ENCODE results near the gene LSAMP. TPM values are rescaled to one million over a fixed set of nuclear protein-coding genes. Genes with fewer than 3 reads are reported as not detected.

LSAMP gene
- total RNA-seq, 4 donors from 2014 or later = 1.3 to 8.3 (median 1.8) TPM

- Histone ChIP-seq H3K4me3 (no peak overlapping the region), H3K36me3 (no peaks in the 10 kb centered on the region), H3K27me3 (no peaks in the 10 kb centered on the region), H3K4me1 (no peaks in the 10 kb centered on the region), H3K27ac (no peak overlapping the region), H3K9me3 (no peaks in the 10 kb centered on the region)
- DNase-seq = no peak
- TF ChIP-seq CTCF (IDR thresholded peaks at IDR 0.05) (no peak), POLR2A (IDR thresholded peaks at IDR 0.05) (no peak)
Measured at GRCh38 chr3:116306149-116306548, 139.1 kb downstream of the LSAMP start.

GRCh38 chr3:116302087-116302747 is 143.1 kb downstream of the LSAMP start:
- no peaks in the 10 kb centered on the region for H3K9me3 ChIP-seq
- no peaks in the 10 kb centered on the region for H3K4me1 ChIP-seq
- no peaks in the 10 kb centered on the region for H3K27me3 ChIP-seq
- no peak for DNase-seq
- no peak overlapping the region for H3K27ac ChIP-seq
- TF ChIP-seq CTCF (IDR thresholded peaks at IDR 0.05) (no peak), POLR2A (IDR thresholded peaks at IDR 0.05) (no peak)
- H3K4me3 ChIP-seq = no peak overlapping the region
- no peaks in the 10 kb centered on the region for H3K36me3 ChIP-seq

- Histone ChIP-seq H3K4me1 (no peaks in the 10 kb centered on the region), H3K9me3 (no peaks in the 10 kb centered on the region), H3K4me3 (no peak overlapping the region), H3K27me3 (no peaks in the 10 kb centered on the region), H3K36me3 (no peaks in the 10 kb centered on the region), H3K27ac (no peak overlapping the region)
- DNase-seq = no peak
- TF ChIP-seq CTCF (IDR thresholded peaks at IDR 0.05) = no peak
- no peak for TF ChIP-seq POLR2A (IDR thresholded peaks at IDR 0.05)
Measured at GRCh38 chr3:116301422-116301821, 143.9 kb downstream of the LSAMP start.

GRCh38 chr3:116300226-116300625 is 145.1 kb downstream of the LSAMP start:
- no peaks in the 10 kb centered on the region for H3K9me3 ChIP-seq
- H3K27ac ChIP-seq = no peak overlapping the region
- H3K4me3 ChIP-seq = no peak overlapping the region
- no peaks in the 10 kb centered on the region for H3K27me3 ChIP-seq
- no peak for DNase-seq
- no peak for TF ChIP-seq POLR2A (IDR thresholded peaks at IDR 0.05)
- TF ChIP-seq CTCF (IDR thresholded peaks at IDR 0.05) = no peak
- no peaks in the 10 kb centered on the region for H3K36me3 ChIP-seq
- no peaks in the 10 kb centered on the region for H3K4me1 ChIP-seq

- Histone ChIP-seq H3K4me3 (no peak overlapping the region), H3K9me3 (no peaks in the 10 kb centered on the region), H3K4me1 (no peaks in the 10 kb centered on the region), H3K36me3 (no peaks in the 10 kb centered on the region), H3K27ac (no peak overlapping the region), H3K27me3 (no peaks in the 10 kb centered on the region)
- DNase-seq = no peak
- TF ChIP-seq CTCF (IDR thresholded peaks at IDR 0.05) = no peak
- no peak for TF ChIP-seq POLR2A (IDR thresholded peaks at IDR 0.05)
Measured at GRCh38 chr3:116299646-116300081, 145.6 kb downstream of the LSAMP start.

GRCh38 chr3:116298151-116298550 is 147.1 kb downstream of the LSAMP start:
- no peak for TF ChIP-seq POLR2A (IDR thresholded peaks at IDR 0.05)
- no peak for TF ChIP-seq CTCF (IDR thresholded peaks at IDR 0.05)
- Histone ChIP-seq H3K27ac (no peak overlapping the region), H3K36me3 (no peaks in the 10 kb centered on the region), H3K4me3 (no peak overlapping the region), H3K27me3 (no peaks in the 10 kb centered on the region), H3K4me1 (no peaks in the 10 kb centered on the region), H3K9me3 (no peaks in the 10 kb centered on the region)
- no peak for DNase-seq
